LNCaP clone FGC (cell line): ENCODE measurements around the gene NAALAD2.
"Not testable (repeated sequence)": the region's sequence is repeated elsewhere in the genome, so short reads cannot be mapped to it uniquely, and the experiment has no call there.

Experiments used
- DNase-seq: peaks from one replicate; pipeline ENCODE4 v3.0.0-alpha.2; 2011; ENCODE audit warnings: low read depth
- H3K4me3 ChIP-seq: 2 replicates; pipeline ENCODE4 v1.5.1; 2011; ENCODE audit warnings: mild to moderate bottlenecking, low read depth, low read length, control low read depth
- TF ChIP-seq, protein P1 (sequence below): IDR thresholded peaks from 2 replicates; pipeline ENCODE4 v1.5.1; 2012; ENCODE audit warnings: mild to moderate bottlenecking; ENCODE audit not compliant: control insufficient read depth, insufficient read depth; ENCODE audit errors: extremely low read depth

The NAALAD2 gene

DNA sequence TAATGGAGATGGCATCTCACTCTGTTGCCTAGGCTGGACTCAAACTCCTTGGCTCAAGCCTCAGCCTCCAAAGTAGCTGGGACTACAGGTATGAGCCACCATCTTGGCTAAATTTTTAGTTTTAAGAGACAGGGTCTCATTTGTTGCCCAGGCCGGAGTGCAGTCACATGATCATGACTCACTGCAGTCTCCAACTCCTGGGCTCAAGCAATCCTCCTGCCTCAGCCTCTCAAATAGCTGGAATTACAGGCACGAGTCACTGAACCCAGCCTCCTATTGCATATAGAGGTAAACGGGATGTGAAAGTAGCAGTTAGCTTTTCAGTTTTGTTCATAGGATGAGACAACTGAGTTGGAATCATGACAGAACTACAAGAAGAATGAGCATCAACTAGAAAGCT is 9.5 kb upstream of the NAALAD2 start:
- TF ChIP-seq, protein P1, sequence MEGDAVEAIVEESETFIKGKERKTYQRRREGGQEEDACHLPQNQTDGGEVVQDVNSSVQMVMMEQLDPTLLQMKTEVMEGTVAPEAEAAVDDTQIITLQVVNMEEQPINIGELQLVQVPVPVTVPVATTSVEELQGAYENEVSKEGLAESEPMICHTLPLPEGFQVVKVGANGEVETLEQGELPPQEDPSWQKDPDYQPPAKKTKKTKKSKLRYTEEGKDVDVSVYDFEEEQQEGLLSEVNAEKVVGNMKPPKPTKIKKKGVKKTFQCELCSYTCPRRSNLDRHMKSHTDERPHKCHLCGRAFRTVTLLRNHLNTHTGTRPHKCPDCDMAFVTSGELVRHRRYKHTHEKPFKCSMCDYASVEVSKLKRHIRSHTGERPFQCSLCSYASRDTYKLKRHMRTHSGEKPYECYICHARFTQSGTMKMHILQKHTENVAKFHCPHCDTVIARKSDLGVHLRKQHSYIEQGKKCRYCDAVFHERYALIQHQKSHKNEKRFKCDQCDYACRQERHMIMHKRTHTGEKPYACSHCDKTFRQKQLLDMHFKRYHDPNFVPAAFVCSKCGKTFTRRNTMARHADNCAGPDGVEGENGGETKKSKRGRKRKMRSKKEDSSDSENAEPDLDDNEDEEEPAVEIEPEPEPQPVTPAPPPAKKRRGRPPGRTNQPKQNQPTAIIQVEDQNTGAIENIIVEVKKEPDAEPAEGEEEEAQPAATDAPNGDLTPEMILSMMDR, result no peak
- no peak for DNase-seq
- H3K4me3 ChIP-seq, result no peak overlapping the region

DNA sequence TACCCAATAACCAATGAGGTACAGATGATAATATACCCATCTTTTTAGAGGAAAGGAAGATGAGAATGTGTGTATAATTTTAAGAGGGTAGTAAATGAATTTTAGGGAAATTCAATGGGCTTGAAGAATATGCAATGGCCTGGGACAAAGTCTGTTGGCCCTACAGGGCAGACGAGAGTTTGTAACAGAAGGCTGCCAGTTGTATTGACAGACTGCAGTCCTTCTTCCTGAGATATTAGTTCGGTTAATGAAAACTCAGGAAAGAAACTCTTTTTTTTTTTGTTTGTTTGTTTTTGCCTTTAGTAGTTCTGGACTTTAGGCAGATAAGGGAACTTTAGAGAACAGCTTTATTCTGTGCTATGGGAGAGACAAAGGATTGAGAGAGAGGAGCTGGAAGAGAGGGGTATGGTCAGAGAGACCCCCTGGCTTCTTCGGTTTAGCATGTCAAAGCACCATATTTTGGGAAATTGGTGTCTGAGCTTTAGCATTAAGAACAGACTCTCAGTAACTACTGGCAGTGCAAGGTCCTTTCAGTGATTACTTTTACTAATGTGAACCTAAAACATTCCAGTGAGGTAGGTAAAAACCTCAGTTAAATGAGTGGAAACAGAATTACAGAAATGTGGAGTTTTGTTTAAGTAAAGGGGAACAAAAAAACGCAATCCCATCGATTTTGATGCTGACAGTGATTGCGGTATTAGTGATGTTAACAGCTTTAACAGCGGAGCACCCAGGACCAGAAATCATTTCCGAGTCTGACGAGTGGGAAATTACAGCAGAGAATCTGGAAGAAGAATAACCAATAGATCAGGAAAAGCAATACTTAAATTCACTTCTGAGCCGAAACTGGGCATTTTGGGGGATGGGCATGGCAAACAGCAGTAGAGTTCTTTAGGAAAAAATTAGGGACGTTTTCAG is 644 bp upstream of the NAALAD2 start:
- no peak for DNase-seq
- TF ChIP-seq, protein P1, result no peak
- peak overlapping the region; percentile 51 for H3K4me3 ChIP-seq

DNA sequence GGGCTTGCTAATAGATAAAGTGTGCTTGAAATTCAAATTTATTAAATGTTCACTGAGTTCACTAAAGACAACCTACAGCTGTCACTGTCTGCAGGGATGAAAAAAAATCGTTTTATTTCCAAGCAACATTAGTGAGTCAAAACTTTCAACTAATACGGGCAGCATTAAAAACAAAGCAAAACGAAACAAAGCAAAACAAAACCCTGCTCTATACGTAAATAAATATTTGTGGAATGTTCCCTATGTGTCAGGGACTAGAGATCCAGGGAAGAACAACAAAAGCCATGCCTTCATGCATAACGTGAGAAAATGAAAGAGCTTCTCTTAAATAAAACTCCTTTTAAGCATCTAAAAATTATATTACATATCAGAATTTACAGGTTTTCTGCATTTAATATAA is 553 bp downstream of the NAALAD2 start:
- no peak for DNase-seq
- H3K4me3 ChIP-seq, result peak overlapping the region; percentile 51

DNA sequence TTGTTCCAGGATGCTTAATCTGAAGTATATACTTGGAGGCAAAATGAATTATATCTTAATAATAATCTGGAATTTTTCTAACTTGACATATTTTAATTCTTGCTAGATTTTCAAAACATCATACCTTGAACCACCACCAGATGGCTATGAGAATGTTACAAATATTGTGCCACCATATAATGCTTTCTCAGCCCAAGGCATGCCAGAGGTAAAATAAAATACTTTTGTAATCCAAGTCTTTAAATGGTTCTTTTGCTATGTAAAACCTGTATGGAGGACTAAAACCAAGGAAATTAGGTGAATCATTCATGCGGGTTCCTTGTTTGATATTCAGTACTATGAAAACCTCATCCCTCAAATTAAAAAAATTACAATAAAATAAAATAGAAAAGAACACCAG is 14.4 kb downstream of the NAALAD2 start:
- H3K4me3 ChIP-seq, result no peak overlapping the region
- TF ChIP-seq, protein P1, result no peak
- no peak for DNase-seq

More for the DNA sequence above, 553 bp downstream of the NAALAD2 start:
- TF ChIP-seq, protein P1, result no peak

DNA sequence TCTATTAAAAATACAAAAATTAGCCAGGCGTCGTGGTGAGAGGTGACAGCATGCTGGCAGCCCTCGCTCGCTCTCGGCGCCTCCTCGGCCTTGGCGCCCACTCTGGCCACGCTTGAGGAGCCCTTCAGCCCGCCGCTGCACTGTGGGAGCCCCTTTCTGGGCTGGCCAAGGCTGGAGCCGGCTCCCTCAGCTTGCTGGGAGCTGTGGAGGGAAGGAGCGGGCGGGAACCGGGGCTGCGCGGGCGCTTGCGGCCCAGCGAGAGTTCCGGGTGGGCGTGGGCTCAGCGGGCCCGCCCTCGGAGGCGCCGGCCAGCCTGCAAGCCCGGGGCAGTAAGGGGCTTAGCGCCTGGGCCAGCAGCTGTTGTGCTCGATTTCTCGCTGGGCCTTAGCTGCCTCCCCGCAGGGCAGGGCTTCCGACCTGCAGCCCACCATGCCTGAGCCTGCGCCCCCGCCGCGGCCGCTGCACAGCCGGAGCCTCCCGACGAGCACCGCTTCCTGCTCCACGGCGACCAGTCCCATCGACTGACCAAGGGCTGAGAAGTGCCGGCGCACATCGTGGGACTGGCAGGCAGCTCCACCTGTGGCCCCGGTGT is 32.6 kb downstream of the NAALAD2 start:
- not testable (repeated sequence) for DNase-seq, H3K4me3 ChIP-seq

DNA sequence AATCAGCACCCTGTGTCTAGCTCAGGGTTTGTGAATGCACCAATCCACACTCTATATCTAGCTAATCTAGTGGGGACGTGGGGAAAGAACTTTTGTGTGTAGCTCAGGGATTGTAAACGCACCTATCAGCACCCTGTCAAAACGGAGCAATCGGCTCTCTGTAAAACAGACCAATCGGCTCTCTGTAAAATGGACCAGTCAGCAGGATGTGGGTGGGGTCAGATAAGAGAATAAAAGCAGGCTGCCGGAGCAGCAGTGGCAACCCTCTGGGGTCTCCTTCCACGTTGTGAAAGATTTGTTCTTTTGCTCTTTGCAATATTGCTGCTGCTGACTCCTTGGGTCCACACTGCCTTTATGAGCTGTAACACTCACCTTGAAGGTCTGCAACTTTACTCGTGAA is 33.2 kb downstream of the NAALAD2 start:
- H3K4me3 ChIP-seq, DNase-seq: not testable (repeated sequence)

DNA sequence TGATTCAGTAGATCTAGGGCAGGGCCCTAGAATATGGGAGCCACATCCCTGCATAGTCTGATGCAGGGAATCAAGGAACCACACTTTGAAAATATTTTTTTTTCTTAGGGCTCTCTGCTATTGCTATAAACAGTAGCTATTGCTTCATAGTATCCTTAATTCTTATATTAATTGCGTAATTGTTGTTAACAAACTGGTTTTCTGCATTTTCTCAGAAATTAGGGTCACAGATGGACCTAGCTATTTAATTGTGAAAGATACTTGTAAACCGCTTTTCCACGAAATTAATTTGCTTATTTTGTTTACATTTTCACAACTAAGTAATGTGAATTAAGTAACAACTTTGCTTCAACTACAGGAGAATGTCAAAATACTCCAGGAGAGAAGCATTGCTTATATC is 34.1 kb downstream of the NAALAD2 start:
- DNase-seq, result no peak
- TF ChIP-seq, protein P1, result no peak
- H3K4me3 ChIP-seq, result no peak overlapping the region

DNA sequence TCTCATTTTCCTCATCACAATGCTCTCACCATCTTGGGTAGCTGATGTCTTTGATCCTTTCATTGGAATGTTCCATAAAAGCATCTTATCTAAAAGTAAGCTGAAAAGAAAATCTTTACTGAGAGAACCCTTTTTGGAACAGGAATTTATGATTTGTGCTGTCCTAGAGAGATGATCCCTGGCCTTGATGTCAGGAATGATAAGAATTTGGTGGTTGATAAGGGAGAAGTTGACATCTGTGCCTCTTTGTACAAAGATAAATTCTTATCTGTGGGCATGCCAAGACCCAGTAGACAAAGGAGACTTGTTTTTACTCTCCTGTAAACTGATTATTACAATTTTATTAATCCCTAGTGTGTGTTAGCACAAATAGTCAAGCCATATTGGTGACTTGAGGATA is 36.9 kb downstream of the NAALAD2 start:
- H3K4me3 ChIP-seq, result no peak overlapping the region
- no peak for DNase-seq
- TF ChIP-seq, protein P1, result no peak
